GM12892 (cell line): ENCODE results near the gene PCDH15.

Experiments
- POLR2A ChIP-seq: IDR thresholded peaks from 2 replicates; pipeline ENCODE4 v1.6.1; 2011; ENCODE audit warnings: low read depth, low read length, control low read depth
- POLR2AphosphoS5 ChIP-seq: IDR thresholded peaks from 2 replicates; pipeline ENCODE4 v1.6.1; 2011; ENCODE audit warnings: low read depth, low read length, control low read depth
- TAF1 ChIP-seq: IDR thresholded peaks from 2 replicates; pipeline ENCODE4 v1.6.1; 2011; ENCODE audit warnings: low read depth, mild to moderate bottlenecking, control low read depth, low read length, borderline replicate concordance

GRCh38 chr10:53909791-53910190, 891.2 kb downstream of the PCDH15 start:
- no peak for TF ChIP-seq TAF1
- TF ChIP-seq POLR2A, result no peak
- no peak for TF ChIP-seq POLR2AphosphoS5
